Measurements from ENCODE around the gene PLAGL1.
"Not testable (repeated sequence)": the region's sequence is repeated elsewhere in the genome, so short reads cannot be mapped to it uniquely, and the experiment has no call there.

PLAGL1 gene

GRCh38 chr6:144008120-144008811 lies at the start of gene PLAGL1:
Gene PLAGL1, minus strand, starts transcription at chr6:144008259. Its CDS starts 60,123 bp downstream, at chr6:143948136.
- DNase-seq (ENCODE audit: extremely low read depth in 1 of 2, low read depth in 1 of 2): no peak

GRCh38 chr6:144055121-144055931 lies 47.3 kb upstream of the PLAGL1 start:
- DNase-seq (ENCODE audit: extremely low read depth in 1 of 2, low read depth in 1 of 2): peak in 1 of 2 donors; percentile 48

GRCh38 chr6:144053601-144054000 lies 45.5 kb upstream of the PLAGL1 start:
- DNase-seq (ENCODE audit: extremely low read depth in 1 of 2, low read depth in 1 of 2): no peak

- DNase-seq (ENCODE audit: extremely low read depth in 1 of 2, low read depth in 1 of 2): no peak
Measured at GRCh38 chr6:144052488-144052887, 44.4 kb upstream of the PLAGL1 start.

GRCh38 chr6:144049386-144049785 lies 41.3 kb upstream of the PLAGL1 start:
- no peak for DNase-seq (ENCODE audit: extremely low read depth in 1 of 2, low read depth in 1 of 2)

GRCh38 chr6:144047688-144048087 lies 39.6 kb upstream of the PLAGL1 start:
- no peak for DNase-seq (ENCODE audit: extremely low read depth in 1 of 2, low read depth in 1 of 2)

- DNase-seq (ENCODE audit: extremely low read depth in 1 of 2, low read depth in 1 of 2): not testable (repeated sequence)
Measured at GRCh38 chr6:144046672-144047071, 38.6 kb upstream of the PLAGL1 start.

GRCh38 chr6:144044989-144045388 lies 36.9 kb upstream of the PLAGL1 start:
- not testable (repeated sequence) for DNase-seq (ENCODE audit: extremely low read depth in 1 of 2, low read depth in 1 of 2)

GRCh38 chr6:144036835-144037195 lies 28.8 kb upstream of the PLAGL1 start:
- DNase-seq (ENCODE audit: extremely low read depth in 1 of 2, low read depth in 1 of 2): no peak

- no peak for DNase-seq (ENCODE audit: extremely low read depth in 1 of 2, low read depth in 1 of 2)
Measured at GRCh38 chr6:144036064-144036834, 28.2 kb upstream of the PLAGL1 start.

GRCh38 chr6:144035416-144035815 lies 27.4 kb upstream of the PLAGL1 start:
- no peak for DNase-seq (ENCODE audit: extremely low read depth in 1 of 2, low read depth in 1 of 2)

- no peak for DNase-seq (ENCODE audit: extremely low read depth in 1 of 2, low read depth in 1 of 2)
Measured at GRCh38 chr6:144033816-144034735, 26.0 kb upstream of the PLAGL1 start.

GRCh38 chr6:144029452-144029851 lies 21.4 kb upstream of the PLAGL1 start:
- no peak for DNase-seq (ENCODE audit: extremely low read depth in 1 of 2, low read depth in 1 of 2)

GRCh38 chr6:144027932-144028587 lies 20.0 kb upstream of the PLAGL1 start:
- DNase-seq (ENCODE audit: extremely low read depth in 1 of 2, low read depth in 1 of 2): no peak

GRCh38 chr6:144023216-144023615 lies 15.2 kb upstream of the PLAGL1 start:
- no peak for DNase-seq (ENCODE audit: extremely low read depth in 1 of 2, low read depth in 1 of 2)

GRCh38 chr6:144019929-144020328 lies 11.9 kb upstream of the PLAGL1 start:
- DNase-seq (ENCODE audit: extremely low read depth in 1 of 2, low read depth in 1 of 2): no peak

GRCh38 chr6:144017166-144018094 lies 9.4 kb upstream of the PLAGL1 start:
- no peak for DNase-seq (ENCODE audit: extremely low read depth in 1 of 2, low read depth in 1 of 2)

GRCh38 chr6:144013486-144013909 lies 5.4 kb upstream of the PLAGL1 start:
- DNase-seq (ENCODE audit: extremely low read depth in 1 of 2, low read depth in 1 of 2): peak in 1 of 2 donors; percentile 29

- no peak for DNase-seq (ENCODE audit: extremely low read depth in 1 of 2, low read depth in 1 of 2)
Measured at GRCh38 chr6:144012534-144012933, 4.5 kb upstream of the PLAGL1 start.
